Fibroblast of lung (primary cell): ENCODE measurements around the gene LRRC36. TPM values are rescaled to one million over a fixed set of nuclear protein-coding genes. Genes with fewer than 3 reads are reported as not detected.
"Not testable (repeated sequence)": the region's sequence is repeated elsewhere in the genome, so short reads cannot be mapped to it uniquely, and the experiment has no call there.

ENCODE experiments used
- DNase-seq, 2 donors: peaks; one replicate each; pipeline versions ENCODE4 v3.0.0 to v3.0.0-alpha.2; 2010; ENCODE audit warnings: low read depth in 2 of 2
- H2AFZ ChIP-seq: 2 replicates; pipeline ENCODE4 v1.5.1; 2012; ENCODE audit warnings: low read length, control low read depth, inconsistent platforms
- H3K27ac ChIP-seq: 2 replicates; pipeline ENCODE4 v1.5.1; 2011; ENCODE audit warnings: low read length, control low read depth; ENCODE audit not compliant: insufficient read depth
- H3K27me3 ChIP-seq: 2 replicates; pipeline ENCODE4 v1.5.1; 2011; ENCODE audit warnings: mild to moderate bottlenecking, low read length; ENCODE audit not compliant: control insufficient read depth, insufficient read depth
- H3K36me3 ChIP-seq: 2 replicates; pipeline ENCODE4 v1.5.1; 2011; ENCODE audit warnings: low read length; ENCODE audit not compliant: control insufficient read depth, insufficient read depth
- H3K4me1 ChIP-seq: 2 replicates; pipeline ENCODE4 v1.5.1; 2011; ENCODE audit warnings: low read length; ENCODE audit not compliant: control insufficient read depth, insufficient read depth; ENCODE audit errors: extremely low read depth
- H3K4me2 ChIP-seq: 2 replicates; pipeline ENCODE4 v1.5.1; 2011; ENCODE audit warnings: low read length, control low read depth; ENCODE audit not compliant: insufficient read depth; ENCODE audit errors: extremely low read depth
- H3K4me3 ChIP-seq, 4 experiments: fragments of 200-600 bp in 1 of 4; sonication (generic) in 1 of 4; replicated peaks in 1 of 4; 2 replicates each; pipeline ENCODE4 v1.5.1; 2011 to 2016; ENCODE audit warnings: low read length in 4 of 4, low read depth in 3 of 4, mild to moderate bottlenecking in 3 of 4, control low read depth in 2 of 4, inconsistent platforms in 1 of 4, mixed read lengths in 1 of 4; ENCODE audit not compliant: insufficient read depth in 1 of 4; ENCODE audit errors: control extremely low read depth in 1 of 4
- H3K79me2 ChIP-seq: 2 replicates; pipeline ENCODE4 v1.5.1; 2012; ENCODE audit warnings: mild to moderate bottlenecking, low read length, inconsistent platforms; ENCODE audit not compliant: control insufficient read depth, insufficient read depth
- H3K9ac ChIP-seq: 2 replicates; pipeline ENCODE4 v1.5.1; 2011; ENCODE audit warnings: mild to moderate bottlenecking, low read length, control low read depth; ENCODE audit not compliant: insufficient read depth
- H3K9me3 ChIP-seq: 2 replicates; pipeline ENCODE4 v1.5.1; 2012; ENCODE audit warnings: low read depth, low read length; ENCODE audit not compliant: control insufficient read depth, insufficient read depth
- H4K20me1 ChIP-seq: 2 replicates; pipeline ENCODE4 v1.5.1; 2011; ENCODE audit warnings: low read length; ENCODE audit not compliant: control insufficient read depth, insufficient read depth; ENCODE audit errors: extremely low read depth
- CTCF ChIP-seq, 2 donors: IDR thresholded peaks in 1 of 2; conservative IDR thresholded peaks in 1 of 2; 1 replicate in 1 of 2; 2 replicates in 1 of 2; pipeline ENCODE4 v1.5.1; 2011 to 2012; ENCODE audit warnings: low read length in 2 of 2, control low read depth in 1 of 2, inconsistent platforms in 1 of 2, low read depth in 1 of 2, mild to moderate bottlenecking in 1 of 2
- EZH2 ChIP-seq: IDR thresholded peaks from 2 replicates; pipeline ENCODE4 v1.5.1; 2012; ENCODE audit warnings: low read length, control low read depth, mild to moderate bottlenecking; ENCODE audit errors: missing control alignments
- polyA plus RNA-seq, 2 donors: library from polyadenylated mRNA; depleted of rRNA in 1 of 2; stranded (reverse) in 1 of 2; unstranded in 1 of 2; fragments of >200 nt; gene quantifications; 2 replicates each; pipeline ENCODE4 v1.2.1, GENCODE V29; 2011 to 2012; ENCODE audit warnings: missing spikeins in 1 of 2
- total RNA-seq: library from RNA; depleted of rRNA; stranded (reverse); fragments of >200 nt; gene quantifications from 2 replicates; pipeline ENCODE4 v1.2.1, GENCODE V29; 2014

Gene LRRC36
- total and polyA plus RNA-seq, 2 donors (not counting 1 experiment from before 2014, with no cell fraction given), result 0.06 to 0.66 TPM

- DNase-seq, result no peak
- TF ChIP-seq EZH2 (no peak), CTCF (conservative IDR thresholded peaks at IDR 0.05 in 1 of 2, IDR thresholded peaks at IDR 0.05 in 1 of 2; ENCODE audit: low read depth in 1 of 2, low read length in 2 of 2) (no peak)
- no peaks in the 10 kb centered on the region for H4K20me1 ChIP-seq
- no peak overlapping the region for H2AFZ ChIP-seq
- H3K4me3 ChIP-seq, result no peak overlapping the region
- no peaks in the 10 kb centered on the region for H3K36me3 ChIP-seq
- H3K4me1 ChIP-seq, result no peaks in the 10 kb centered on the region
- H3K79me2 ChIP-seq, result no peaks in the 10 kb centered on the region
- H3K9me3 ChIP-seq, result no peaks in the 10 kb centered on the region
- H3K4me2 ChIP-seq, result no peak overlapping the region
- no peak overlapping the region for H3K27ac ChIP-seq
- H3K9ac ChIP-seq, result no peak overlapping the region
- H3K27me3 ChIP-seq, result no peaks in the 10 kb centered on the region
Measured at GRCh38 chr16:67350324-67350723, 23.7 kb downstream of the LRRC36 start.

- H3K36me3 ChIP-seq, H3K4me2 ChIP-seq, H3K9me3 ChIP-seq, H4K20me1 ChIP-seq, H3K9ac ChIP-seq, H3K4me3 ChIP-seq, H3K27me3 ChIP-seq, H3K27ac ChIP-seq, H3K79me2 ChIP-seq, H3K4me1 ChIP-seq, DNase-seq, H2AFZ ChIP-seq: not testable (repeated sequence)
Measured at GRCh38 chr16:67352463-67352862, 25.8 kb downstream of the LRRC36 start.

- Histone ChIP-seq H3K4me3 (no peak overlapping the region), H3K79me2 (no peaks in the 10 kb centered on the region), H3K4me2 (no peak overlapping the region), H3K36me3 (no peaks in the 10 kb centered on the region), H3K4me1 (no peaks in the 10 kb centered on the region), H2AFZ (no peak overlapping the region), H3K9me3 (no peaks in the 10 kb centered on the region), H3K27me3 (peaks cover 5% of the 10 kb centered on the region), H4K20me1 (no peaks in the 10 kb centered on the region), H3K27ac (no peak overlapping the region), H3K9ac (no peak overlapping the region)
- TF ChIP-seq EZH2 (no peak), CTCF (conservative IDR thresholded peaks at IDR 0.05 in 1 of 2, IDR thresholded peaks at IDR 0.05 in 1 of 2; ENCODE audit: low read depth in 1 of 2, low read length in 2 of 2) (no peak)
- no peak for DNase-seq
Measured at GRCh38 chr16:67356396-67356795, 29.8 kb downstream of the LRRC36 start.
